HPDE6-E6E7 (cell line): ENCODE data around the gene DCAF7.

Experiments used
- DNase-seq: peaks from one replicate; pipeline ENCODE4 v3.0.0; 2011; ENCODE audit warnings: missing footprints; ENCODE audit errors: extremely low spot score

Gene DCAF7

GRCh38 chr17:63544467-63545301, 5.6 kb upstream of the DCAF7 start:
- DNase-seq, result no peak

GRCh38 chr17:63546308-63547082, 3.8 kb upstream of the DCAF7 start:
- no peak for DNase-seq

GRCh38 chr17:63547083-63547523, 3.2 kb upstream of the DCAF7 start:
- no peak for DNase-seq

GRCh38 chr17:63549289-63549945, 860 bp upstream of the DCAF7 start:
- no peak for DNase-seq

- no peak for DNase-seq
Measured at GRCh38 chr17:63550817-63551639, 751 bp downstream of the DCAF7 start.

- no peak for DNase-seq
Measured at GRCh38 chr17:63552211-63552610, 1.9 kb downstream of the DCAF7 start.

- no peak for DNase-seq
Measured at GRCh38 chr17:63555500-63556156, 5.4 kb downstream of the DCAF7 start.

GRCh38 chr17:63557416-63557815, 7.1 kb downstream of the DCAF7 start:
- DNase-seq, result no peak

- DNase-seq, result no peak
Measured at GRCh38 chr17:63558441-63558840, 8.2 kb downstream of the DCAF7 start.

GRCh38 chr17:63561819-63562218, 11.5 kb downstream of the DCAF7 start:
- DNase-seq, result no peak

GRCh38 chr17:63563339-63563738, 13.1 kb downstream of the DCAF7 start:
- DNase-seq, result no peak

GRCh38 chr17:63564562-63564961, 14.3 kb downstream of the DCAF7 start:
- DNase-seq, result no peak

- no peak for DNase-seq
Measured at GRCh38 chr17:63567229-63567628, 17.0 kb downstream of the DCAF7 start.

GRCh38 chr17:63568563-63568962, 18.3 kb downstream of the DCAF7 start:
- DNase-seq, result no peak

- no peak for DNase-seq
Measured at GRCh38 chr17:63571632-63572310, 21.5 kb downstream of the DCAF7 start.

- no peak for DNase-seq
Measured at GRCh38 chr17:63573634-63574033, 23.4 kb downstream of the DCAF7 start.

GRCh38 chr17:63578027-63578768, 27.9 kb downstream of the DCAF7 start:
- no peak for DNase-seq

GRCh38 chr17:63578769-63579111, 28.5 kb downstream of the DCAF7 start:
- DNase-seq, result no peak

GRCh38 chr17:63579633-63580032, 29.4 kb downstream of the DCAF7 start:
- no peak for DNase-seq

- DNase-seq, result no peak
Measured at GRCh38 chr17:63587770-63588169, 37.5 kb downstream of the DCAF7 start.
